NCI-H2029 treated with DMSO at 0.1 percent for 48 hours (cell line): Measurements from ENCODE around the gene GABBR2.
A peak's percentile ranks its signal among the peaks of the same experiment; 100 is the strongest.
"Not testable (repeated sequence)": the region's sequence is repeated elsewhere in the genome, so short reads cannot be mapped to it uniquely, and the experiment has no call there.

Source experiments
- DNase-seq: peaks from one replicate; lab custom pipeline; 2025; lab: John Stamatoyannopoulos, UW

The GABBR2 gene

GRCh38 chr9:98686961-98687855 lies 21.5 kb downstream of the GABBR2 start:
- no peak for DNase-seq

- DNase-seq = not testable (repeated sequence)
Observed at GRCh38 chr9:98684816-98685215, 23.9 kb downstream of the GABBR2 start.

- DNase-seq = no peak
Observed at GRCh38 chr9:98678244-98678842, 30.4 kb downstream of the GABBR2 start.

DNA sequence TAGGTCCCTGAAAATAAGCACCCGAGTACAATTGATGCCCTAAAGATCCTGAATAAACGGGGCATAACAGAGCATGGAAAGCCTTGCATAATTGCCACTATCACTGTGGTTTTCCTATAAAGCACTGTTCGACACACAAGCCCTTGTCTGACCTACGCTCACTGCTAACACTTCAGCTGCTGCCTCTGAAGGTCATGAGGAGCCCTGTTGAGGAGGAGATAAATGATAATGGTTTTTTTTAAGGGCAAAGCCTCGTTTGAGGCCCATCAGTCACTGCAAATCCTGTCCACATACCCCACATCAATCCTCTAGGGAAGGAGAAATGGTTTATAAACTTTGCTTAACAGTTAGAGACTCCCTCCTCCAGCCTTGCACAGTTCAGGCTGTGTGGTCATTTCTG lies 35.1 kb downstream of the GABBR2 start:
- no peak for DNase-seq

- no peak for DNase-seq
Observed at GRCh38 chr9:98667005-98667640, 41.6 kb downstream of the GABBR2 start.

GRCh38 chr9:98665501-98665900 lies 43.2 kb downstream of the GABBR2 start:
- DNase-seq = no peak

DNA sequence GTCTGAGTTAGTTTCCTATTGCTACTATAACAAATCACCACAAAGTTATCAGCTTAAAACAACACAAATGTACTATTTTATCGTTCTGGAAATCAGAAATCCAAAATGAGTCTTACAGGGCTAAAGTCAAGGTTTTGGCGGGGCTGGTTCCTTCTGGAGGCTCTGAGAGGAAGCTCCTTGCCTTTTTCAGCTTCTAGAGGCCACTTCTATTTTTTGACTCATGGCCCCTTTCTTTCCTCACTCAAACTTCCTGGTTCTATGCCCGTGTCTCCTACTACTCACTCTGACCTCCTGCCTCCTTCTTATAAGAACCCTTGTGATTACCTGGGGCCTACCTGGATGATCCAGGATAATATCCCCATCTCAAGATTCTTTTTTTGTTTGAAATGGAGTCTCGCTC lies 48.2 kb downstream of the GABBR2 start:
- DNase-seq = no peak

DNA sequence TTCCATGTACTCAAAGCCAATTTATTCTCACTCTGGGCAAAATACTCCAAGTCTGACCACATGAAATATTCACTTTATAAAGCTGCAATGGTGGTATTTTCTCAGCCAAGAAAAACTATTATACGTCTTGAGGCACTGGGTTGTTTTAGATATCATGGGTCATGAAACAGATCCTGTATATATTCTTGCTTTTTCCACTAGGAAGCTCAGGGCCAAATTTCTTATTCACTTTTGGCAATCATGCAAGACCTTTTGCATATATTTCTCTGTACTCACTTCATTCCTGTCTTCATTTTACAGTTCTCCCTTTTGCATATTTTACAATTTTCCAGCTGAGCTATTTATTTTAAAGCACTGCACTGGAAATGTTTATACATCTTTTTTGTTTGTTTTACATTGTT lies 49.8 kb downstream of the GABBR2 start:
- no peak for DNase-seq

GRCh38 chr9:98657897-98658296 lies 50.8 kb downstream of the GABBR2 start:
- DNase-seq = no peak

GRCh38 chr9:98656511-98656910 lies 52.2 kb downstream of the GABBR2 start:
- DNase-seq = no peak

- DNase-seq = not testable (repeated sequence)
Observed at GRCh38 chr9:98655428-98655827, 53.3 kb downstream of the GABBR2 start.

DNA sequence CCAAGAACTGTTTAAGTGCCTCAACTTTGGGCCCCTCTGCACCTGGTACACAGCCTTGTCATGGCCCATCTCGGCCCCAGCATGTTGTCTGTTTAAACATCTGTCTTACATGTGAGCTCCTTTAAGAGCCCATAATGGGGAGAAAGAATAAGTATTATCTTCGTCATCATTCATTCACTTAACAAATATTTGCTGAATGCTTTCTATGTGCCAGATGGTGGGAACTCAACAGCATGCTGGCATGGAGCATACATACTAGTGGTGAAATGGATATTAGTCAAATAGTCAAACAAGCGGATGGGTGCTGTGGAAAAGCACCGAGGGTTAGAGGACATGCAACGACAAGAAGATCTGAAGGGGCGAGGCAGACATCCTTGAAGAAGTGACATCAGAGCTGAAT lies 54.5 kb downstream of the GABBR2 start:
- peak; percentile 94 for DNase-seq

- no peak for DNase-seq
Observed at GRCh38 chr9:98652741-98653140, 56.0 kb downstream of the GABBR2 start.

- no peak for DNase-seq
Observed at GRCh38 chr9:98652302-98652701, 56.4 kb downstream of the GABBR2 start.

DNA sequence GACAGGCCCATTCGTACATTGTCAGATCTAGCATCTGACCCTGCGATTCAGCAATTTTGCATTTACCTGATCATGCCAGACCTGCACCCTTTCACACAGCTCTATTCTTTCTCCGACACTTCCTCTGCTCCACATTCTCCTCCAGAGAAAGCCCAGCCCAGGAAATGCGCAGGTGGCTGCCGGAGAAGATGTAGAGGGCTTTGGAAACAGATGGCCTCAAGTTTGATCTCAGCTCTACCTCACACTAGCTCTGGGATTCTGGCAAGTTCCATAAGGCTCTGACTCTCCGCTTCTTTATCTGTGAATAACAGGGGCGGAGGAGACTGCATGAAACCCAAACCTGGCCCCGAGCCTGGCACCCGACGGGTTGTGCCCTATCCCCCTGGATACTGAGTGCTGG lies 61.5 kb downstream of the GABBR2 start:
- no peak for DNase-seq

GRCh38 chr9:98644011-98644410 lies 64.7 kb downstream of the GABBR2 start:
- DNase-seq = no peak

- no peak for DNase-seq
Observed at GRCh38 chr9:98642661-98643312, 65.9 kb downstream of the GABBR2 start.

- DNase-seq = no peak
Observed at GRCh38 chr9:98641695-98642094, 67.0 kb downstream of the GABBR2 start.

- DNase-seq = no peak
Observed at GRCh38 chr9:98640394-98640793, 68.3 kb downstream of the GABBR2 start.

DNA sequence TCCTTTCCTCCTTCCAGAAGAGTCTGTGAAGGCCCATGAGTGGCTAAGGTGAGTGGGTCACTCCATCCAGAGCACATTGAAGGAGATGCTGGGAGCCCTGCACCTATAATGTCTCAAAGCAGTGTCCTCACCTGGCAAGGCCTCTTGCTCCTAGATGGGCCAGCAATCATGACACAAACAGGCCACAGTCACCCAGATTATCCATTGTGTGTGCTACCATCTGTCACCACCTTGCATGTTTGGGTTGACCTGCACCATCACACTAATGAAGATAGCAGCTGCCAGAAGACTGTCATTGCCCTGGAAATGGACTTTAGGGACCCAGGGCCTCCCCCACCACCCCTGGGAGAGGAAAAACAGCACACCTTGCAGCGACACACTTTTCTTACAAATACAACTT lies 69.6 kb downstream of the GABBR2 start:
- no peak for DNase-seq

DNA sequence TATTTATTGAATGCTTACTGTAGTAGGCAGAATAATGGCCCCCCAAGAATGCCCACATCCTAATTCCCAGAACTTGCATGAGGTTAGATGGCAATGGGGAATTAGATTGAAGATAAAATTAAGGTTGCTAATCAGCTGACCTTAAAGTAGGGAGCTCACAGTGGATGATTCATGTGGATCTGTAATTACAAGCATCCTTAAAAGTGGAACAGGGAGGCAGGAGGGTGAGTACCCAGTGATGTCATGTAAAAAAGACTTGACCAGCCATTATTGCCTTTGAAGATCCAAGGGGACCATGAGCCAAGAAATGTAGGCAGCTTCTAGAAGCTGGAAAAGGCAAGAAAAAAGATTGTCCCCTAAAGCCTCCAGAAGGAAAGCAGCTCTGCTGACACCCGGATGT lies 71.4 kb downstream of the GABBR2 start:
- DNase-seq = no peak

DNA sequence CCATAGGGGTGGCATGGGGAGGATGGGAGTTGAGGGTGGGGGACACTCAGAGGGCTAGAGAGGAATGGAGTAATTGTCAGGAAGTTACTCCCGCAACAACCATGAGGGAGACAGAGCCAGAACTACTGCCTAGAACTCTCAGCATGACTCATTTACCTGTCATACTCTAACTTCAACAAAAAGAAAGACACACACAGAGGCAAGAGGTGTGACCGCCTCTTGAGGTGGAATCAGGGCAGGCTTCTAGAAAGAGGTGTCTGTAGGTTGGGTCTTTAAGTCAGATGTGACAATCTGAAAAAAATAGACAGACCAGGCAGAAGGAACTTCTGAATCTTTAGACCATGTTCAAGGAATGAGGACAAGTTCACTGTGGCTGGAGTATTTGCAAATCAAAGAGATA lies 73.4 kb downstream of the GABBR2 start:
- DNase-seq = no peak
